Measurements from ENCODE around the gene TMEM238.

The TMEM238 gene

DNA sequence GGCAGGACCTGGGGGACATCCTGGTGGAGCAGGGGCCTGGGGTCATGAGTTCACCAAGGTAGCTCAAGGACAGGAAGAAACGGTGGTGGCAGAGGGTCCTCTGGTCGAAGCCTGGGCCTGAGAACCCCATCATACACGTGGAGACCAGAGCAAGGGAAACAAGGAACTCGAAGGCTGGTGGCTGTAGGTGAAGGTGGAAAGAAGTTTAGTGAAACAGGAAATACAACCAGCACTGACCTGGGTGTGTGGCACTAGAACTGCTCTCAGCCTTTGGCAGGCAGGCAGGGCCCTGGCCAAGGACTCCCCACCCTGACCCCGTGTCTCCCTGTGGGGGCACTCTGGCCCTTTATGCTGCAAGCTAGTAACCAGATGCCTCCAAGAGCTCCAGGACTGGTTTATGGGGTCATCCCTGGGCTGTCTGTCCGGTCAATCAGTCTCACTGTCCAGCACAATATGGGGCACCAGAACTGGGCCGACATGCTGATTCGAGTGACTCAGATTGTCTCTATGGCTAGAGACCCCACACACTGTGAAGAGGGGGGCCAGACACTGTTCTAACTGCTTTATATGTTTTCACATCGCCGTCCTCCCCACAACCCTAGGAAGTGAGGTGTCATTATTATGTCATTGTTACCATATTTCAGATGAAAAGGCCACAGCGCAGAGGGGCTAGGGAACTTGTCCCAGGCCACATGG lies 33.3 kb downstream of the TMEM238 start:
- Histone ChIP-seq H3K9me3 (ENCODE audit: control insufficient read depth in 1 of 2, low read length in 2 of 2) (no peaks in the 10 kb centered on the region), H3K27ac (ENCODE audit: low read length) (no peak overlapping the region), H3K4me3 (ENCODE audit: low read depth in 1 of 2, low read length in 2 of 2) (no peak overlapping the region), H3K36me3 (ENCODE audit: control insufficient read depth in 1 of 2, insufficient read depth in 2 of 2, low read length in 2 of 2) (peaks cover 0 to 12% of the 10 kb centered on the region in 2 donors), H3K4me1 (ENCODE audit: control insufficient read depth in 1 of 2, insufficient read depth in 2 of 2, low read length in 2 of 2) (peaks cover 0 to 16% of the 10 kb centered on the region in 2 donors), H3K27me3 (ENCODE audit: low read depth, low read length) (peaks cover 28% of the 10 kb centered on the region)

- peaks cover 25% of the 10 kb centered on the region for H3K27me3 ChIP-seq (ENCODE audit: low read depth, low read length)
- no peak overlapping the region for H3K4me3 ChIP-seq (ENCODE audit: low read depth in 1 of 2, low read length in 2 of 2)
- no peak overlapping the region for H3K27ac ChIP-seq (ENCODE audit: low read length)
- peaks cover 4 to 18% of the 10 kb centered on the region in 2 donors for H3K36me3 ChIP-seq (ENCODE audit: control insufficient read depth in 1 of 2, insufficient read depth in 2 of 2, low read length in 2 of 2)
- H3K4me1 ChIP-seq (ENCODE audit: control insufficient read depth in 1 of 2, insufficient read depth in 2 of 2, low read length in 2 of 2): peaks cover 0 to 8% of the 10 kb centered on the region in 2 donors
- no peaks in the 10 kb centered on the region for H3K9me3 ChIP-seq (ENCODE audit: control insufficient read depth in 1 of 2, low read length in 2 of 2)
These were observed 35.6 kb downstream of the TMEM238 start for GRCh38 chr19:55348317-55349034.

DNA sequence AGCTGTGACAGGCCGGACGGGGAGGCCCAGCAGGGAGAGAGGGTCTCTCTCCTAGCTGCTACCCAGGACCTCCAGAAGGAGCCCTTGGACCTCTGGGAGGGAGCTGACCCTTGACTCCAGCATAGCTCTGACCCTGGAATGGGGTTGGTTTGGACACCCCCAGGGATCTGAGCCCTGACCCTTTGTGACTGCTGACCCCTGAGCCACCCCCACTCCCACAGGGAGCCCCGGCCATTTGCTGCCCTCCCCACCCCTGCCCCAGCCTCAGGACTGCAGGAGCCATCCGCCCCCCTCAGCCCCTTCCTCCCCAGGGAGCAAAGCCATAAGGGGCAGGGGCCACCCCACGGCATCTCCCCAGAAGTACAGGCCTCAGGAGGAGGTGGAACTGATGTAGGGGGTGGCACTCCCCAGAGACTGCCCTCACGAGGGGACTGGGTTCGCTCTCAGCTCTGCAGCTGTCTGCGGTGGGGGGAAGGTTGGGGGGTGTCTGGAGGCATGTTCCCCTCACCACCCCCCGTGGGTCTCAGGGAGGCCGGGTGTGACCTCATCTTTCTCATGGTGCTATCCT lies 36.6 kb downstream of the TMEM238 start:
- no peaks in the 10 kb centered on the region for H3K9me3 ChIP-seq (ENCODE audit: control insufficient read depth in 1 of 2, low read length in 2 of 2)
- no peak overlapping the region for H3K27ac ChIP-seq (ENCODE audit: low read length)
- no peak overlapping the region for H3K4me3 ChIP-seq (ENCODE audit: low read depth in 1 of 2, low read length in 2 of 2)
- H3K27me3 ChIP-seq (ENCODE audit: low read depth, low read length): peaks cover 15% of the 10 kb centered on the region
- peaks cover 6 to 27% of the 10 kb centered on the region in 2 donors for H3K36me3 ChIP-seq (ENCODE audit: control insufficient read depth in 1 of 2, insufficient read depth in 2 of 2, low read length in 2 of 2)
- peaks cover 0 to 5% of the 10 kb centered on the region in 2 donors for H3K4me1 ChIP-seq (ENCODE audit: control insufficient read depth in 1 of 2, insufficient read depth in 2 of 2, low read length in 2 of 2)

GRCh38 chr19:55346725-55347441 lies 37.2 kb downstream of the TMEM238 start:
- Histone ChIP-seq H3K4me3 (ENCODE audit: low read depth in 1 of 2, low read length in 2 of 2) (no peak overlapping the region), H3K27ac (ENCODE audit: low read length) (no peak overlapping the region), H3K9me3 (ENCODE audit: control insufficient read depth in 1 of 2, low read length in 2 of 2) (no peaks in the 10 kb centered on the region), H3K27me3 (ENCODE audit: low read depth, low read length) (peaks cover 9% of the 10 kb centered on the region), H3K4me1 (ENCODE audit: control insufficient read depth in 1 of 2, insufficient read depth in 2 of 2, low read length in 2 of 2) (peaks cover 0 to 5% of the 10 kb centered on the region in 2 donors), H3K36me3 (ENCODE audit: control insufficient read depth in 1 of 2, insufficient read depth in 2 of 2, low read length in 2 of 2) (peaks cover 9 to 34% of the 10 kb centered on the region in 2 donors)

DNA sequence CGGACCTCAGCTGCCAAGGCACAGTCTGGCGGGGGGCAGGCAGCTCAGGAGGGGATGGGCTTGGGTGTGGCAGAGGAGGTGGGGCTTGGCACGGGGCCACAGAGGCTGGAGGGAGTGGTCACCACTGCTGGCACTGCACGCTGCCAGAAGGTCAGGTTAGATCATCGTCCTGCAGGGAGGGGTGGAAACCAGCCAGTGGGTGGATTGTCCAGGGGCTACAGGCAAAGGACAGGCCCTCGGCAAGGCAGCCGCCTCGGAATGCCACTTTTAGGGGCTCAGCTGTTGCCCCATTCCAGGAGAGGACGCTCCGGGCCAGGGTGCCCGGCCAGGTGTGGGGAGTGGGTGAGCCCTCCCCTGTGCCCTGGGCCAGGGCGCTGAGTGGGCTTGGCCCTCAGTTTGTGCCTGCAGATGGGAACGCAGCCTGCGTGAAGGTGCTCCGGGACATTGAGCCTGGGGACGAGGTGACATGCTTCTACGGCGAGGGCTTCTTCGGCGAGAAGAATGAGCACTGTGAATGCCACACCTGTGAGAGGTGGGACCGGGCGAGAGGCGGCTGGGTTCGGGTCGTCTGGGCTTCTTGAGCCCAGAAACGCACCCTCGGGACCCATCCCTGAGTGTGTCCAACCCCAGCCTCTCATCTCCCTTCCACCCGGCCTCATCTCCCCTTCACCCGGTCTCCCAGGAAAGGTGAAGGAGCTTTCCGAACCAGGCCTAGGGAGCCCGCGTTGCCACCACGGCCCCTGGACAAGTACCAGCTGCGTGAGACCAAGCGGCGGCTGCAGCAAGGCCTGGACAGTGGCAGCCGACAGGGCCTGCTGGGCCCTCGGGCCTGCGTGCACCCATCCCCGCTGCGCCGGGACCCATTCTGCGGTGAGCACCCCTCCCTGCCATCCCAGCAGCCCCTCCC lies 38.0 kb downstream of the TMEM238 start:
- Histone ChIP-seq H3K4me3 (ENCODE audit: low read depth in 1 of 2, low read length in 2 of 2) (no peak overlapping the region), H3K9me3 (ENCODE audit: control insufficient read depth in 1 of 2, low read length in 2 of 2) (no peaks in the 10 kb centered on the region), H3K4me1 (ENCODE audit: control insufficient read depth in 1 of 2, insufficient read depth in 2 of 2, low read length in 2 of 2) (peaks cover 0 to 12% of the 10 kb centered on the region in 2 donors), H3K27me3 (ENCODE audit: low read depth, low read length) (peaks cover under 1% of the 10 kb centered on the region), H3K36me3 (ENCODE audit: control insufficient read depth in 1 of 2, insufficient read depth in 2 of 2, low read length in 2 of 2) (peaks cover 9 to 35% of the 10 kb centered on the region in 2 donors), H3K27ac (ENCODE audit: low read length) (no peak overlapping the region)

GRCh38 chr19:55345101-55345817 lies 38.8 kb downstream of the TMEM238 start:
- H3K27me3 ChIP-seq (ENCODE audit: low read depth, low read length): no peaks in the 10 kb centered on the region
- H3K27ac ChIP-seq (ENCODE audit: low read length): no peak overlapping the region
- no peaks in the 10 kb centered on the region for H3K9me3 ChIP-seq (ENCODE audit: control insufficient read depth in 1 of 2, low read length in 2 of 2)
- H3K4me3 ChIP-seq (ENCODE audit: low read depth in 1 of 2, low read length in 2 of 2): no peak overlapping the region
- H3K36me3 ChIP-seq (ENCODE audit: control insufficient read depth in 1 of 2, insufficient read depth in 2 of 2, low read length in 2 of 2): peaks cover 9 to 35% of the 10 kb centered on the region in 2 donors
- peaks cover 0 to 18% of the 10 kb centered on the region in 2 donors for H3K4me1 ChIP-seq (ENCODE audit: control insufficient read depth in 1 of 2, insufficient read depth in 2 of 2, low read length in 2 of 2)

GRCh38 chr19:55344444-55344843 lies 39.6 kb downstream of the TMEM238 start:
- Histone ChIP-seq H3K27me3 (ENCODE audit: low read depth, low read length) (no peaks in the 10 kb centered on the region), H3K36me3 (ENCODE audit: control insufficient read depth in 1 of 2, insufficient read depth in 2 of 2, low read length in 2 of 2) (peaks cover 9 to 35% of the 10 kb centered on the region in 2 donors), H3K27ac (ENCODE audit: low read length) (no peak overlapping the region), H3K4me3 (ENCODE audit: low read depth in 1 of 2, low read length in 2 of 2) (no peak overlapping the region), H3K4me1 (ENCODE audit: control insufficient read depth in 1 of 2, insufficient read depth in 2 of 2, low read length in 2 of 2) (peaks cover 0 to 20% of the 10 kb centered on the region in 2 donors), H3K9me3 (ENCODE audit: control insufficient read depth in 1 of 2, low read length in 2 of 2) (no peaks in the 10 kb centered on the region)

DNA sequence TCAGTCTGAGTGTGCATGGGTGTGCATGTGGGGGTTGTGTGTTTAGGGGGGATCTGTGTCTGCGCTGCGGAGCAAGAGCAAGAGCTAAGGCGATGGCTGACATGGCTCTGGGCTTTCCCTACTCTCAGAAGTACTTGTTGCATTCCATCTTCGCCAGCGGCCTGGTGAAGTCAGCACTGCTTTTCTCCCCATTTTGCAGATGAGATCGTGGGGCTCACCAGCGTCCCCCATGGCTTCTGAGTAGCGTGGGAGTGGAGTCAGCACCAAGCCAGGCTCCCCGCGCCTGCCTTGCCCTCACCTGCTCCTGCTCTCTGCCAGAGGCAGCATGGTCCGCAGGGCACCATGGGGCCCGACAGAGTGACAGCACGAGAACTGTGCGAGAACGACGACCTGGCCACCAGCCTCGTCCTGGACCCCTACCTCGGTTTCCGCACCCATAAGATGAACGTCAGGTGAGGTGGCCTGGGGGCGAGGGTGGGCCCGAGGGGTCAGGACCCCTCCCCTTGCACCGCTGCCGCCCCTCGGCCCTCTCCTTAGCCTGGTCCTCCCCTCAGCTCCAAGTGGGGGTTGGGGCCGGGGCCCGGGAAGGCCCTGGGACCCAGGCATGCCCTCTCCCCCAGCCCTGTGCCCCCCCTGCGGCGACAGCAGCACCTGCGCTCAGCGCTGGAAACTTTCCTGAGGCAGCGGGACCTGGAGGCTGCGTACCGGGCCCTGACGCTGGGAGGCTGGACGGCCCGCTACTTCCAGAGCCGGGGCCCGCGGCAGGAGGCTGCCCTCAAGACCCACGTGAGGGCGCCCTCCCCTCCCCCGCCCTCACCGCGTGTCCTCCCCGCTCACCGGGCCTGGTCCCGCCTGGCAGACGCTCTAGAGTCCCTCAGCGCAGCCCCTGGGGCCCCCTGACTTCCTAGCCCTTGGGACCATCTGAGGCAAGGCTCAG lies 42.2 kb downstream of the TMEM238 start:
- Histone ChIP-seq H3K36me3 (ENCODE audit: control insufficient read depth in 1 of 2, insufficient read depth in 2 of 2, low read length in 2 of 2) (peaks cover 9 to 32% of the 10 kb centered on the region in 2 donors), H3K4me1 (ENCODE audit: control insufficient read depth in 1 of 2, insufficient read depth in 2 of 2, low read length in 2 of 2) (peaks cover 3 to 28% of the 10 kb centered on the region in 2 donors), H3K27me3 (ENCODE audit: low read depth, low read length) (no peaks in the 10 kb centered on the region), H3K27ac (ENCODE audit: low read length) (no peak overlapping the region), H3K9me3 (ENCODE audit: control insufficient read depth in 1 of 2, low read length in 2 of 2) (no peaks in the 10 kb centered on the region), H3K4me3 (ENCODE audit: low read depth in 1 of 2, low read length in 2 of 2) (peak overlapping the region in 1 of 2 donors; percentile 77)

- Histone ChIP-seq H3K4me1 (ENCODE audit: control insufficient read depth in 1 of 2, insufficient read depth in 2 of 2, low read length in 2 of 2) (peaks cover 3 to 28% of the 10 kb centered on the region in 2 donors), H3K27me3 (ENCODE audit: low read depth, low read length) (no peaks in the 10 kb centered on the region), H3K36me3 (ENCODE audit: control insufficient read depth in 1 of 2, insufficient read depth in 2 of 2, low read length in 2 of 2) (peaks cover 9 to 29% of the 10 kb centered on the region in 2 donors), H3K9me3 (ENCODE audit: control insufficient read depth in 1 of 2, low read length in 2 of 2) (no peaks in the 10 kb centered on the region), H3K27ac (ENCODE audit: low read length) (no peak overlapping the region), H3K4me3 (ENCODE audit: low read depth in 1 of 2, low read length in 2 of 2) (peak overlapping the region; percentile 77 to 79)
These were observed 42.9 kb downstream of the TMEM238 start for GRCh38 chr19:55341171-55341588.

All from muscle layer of duodenum (tissue), 2 donors.